GM19023 (cell line): ENCODE results near the gene ZFHX3.

Source experiments
- ATAC-seq: cut with Tn5 transposase; IDR thresholded peaks from one replicate; pipeline ENCODE4 v1.9.1; 2021; ENCODE audit warnings: mild to moderate bottlenecking, moderate library complexity; ENCODE audit not compliant: unreplicated experiment

The ZFHX3 gene

GRCh38 chr16:73069581-73070262 lies 21.8 kb upstream of the ZFHX3 start:
- ATAC-seq, result no peak

GRCh38 chr16:73068541-73069401 lies 20.8 kb upstream of the ZFHX3 start:
- no peak for ATAC-seq

GRCh38 chr16:73067671-73068540 lies 20.0 kb upstream of the ZFHX3 start:
- ATAC-seq, result no peak

GRCh38 chr16:73066927-73067670 lies 19.2 kb upstream of the ZFHX3 start:
- ATAC-seq, result no peak

- ATAC-seq, result no peak
Measured at GRCh38 chr16:73066331-73066926, 18.5 kb upstream of the ZFHX3 start.

GRCh38 chr16:73065632-73066330 lies 17.9 kb upstream of the ZFHX3 start:
- no peak for ATAC-seq

GRCh38 chr16:73064994-73065545 lies 17.1 kb upstream of the ZFHX3 start:
- no peak for ATAC-seq

- no peak for ATAC-seq
Measured at GRCh38 chr16:73064212-73064993, 16.5 kb upstream of the ZFHX3 start.

GRCh38 chr16:73063854-73064211 lies 15.9 kb upstream of the ZFHX3 start:
- no peak for ATAC-seq

GRCh38 chr16:73062743-73063733 lies 15.1 kb upstream of the ZFHX3 start:
- no peak for ATAC-seq

GRCh38 chr16:73062001-73062616 lies 14.2 kb upstream of the ZFHX3 start:
- ATAC-seq, result no peak

- ATAC-seq, result no peak
Measured at GRCh38 chr16:73060892-73061490, 13.1 kb upstream of the ZFHX3 start.

- no peak for ATAC-seq
Measured at GRCh38 chr16:73059779-73060615, 12.1 kb upstream of the ZFHX3 start.

- peak; percentile 27 for ATAC-seq
Measured at GRCh38 chr16:73058616-73059409, 10.9 kb upstream of the ZFHX3 start.

GRCh38 chr16:73058221-73058615 lies 10.3 kb upstream of the ZFHX3 start:
- ATAC-seq, result peak; percentile 77
